Measurements from ENCODE around the gene LENEP.

- TF ChIP-seq CTCF (conservative IDR thresholded peaks at IDR 0.05 in 1 of 2, IDR thresholded peaks at IDR 0.05 in 1 of 2; ENCODE audit: low read depth in 1 of 2, low read length in 2 of 2) (no peak), EZH2 (IDR thresholded peaks at IDR 0.05; ENCODE audit: low read length, missing control alignments) (no peak)
Observed at GRCh38 chr1:154955039-154955717, 38.2 kb upstream of the LENEP start.
